SJCRH30 (cell line): ENCODE results near the gene THPO. TPM values are rescaled to one million over a fixed set of nuclear protein-coding genes. Genes with fewer than 3 reads are reported as not detected.

Experiments
- DNase-seq, 2 experiments: peaks; one replicate each; pipeline ENCODE4 v3.0.0-alpha.2; 2015 to 2020
- H3K27ac ChIP-seq: fragments of 250-450 bp; sonication (Bioruptor Pico); 2 replicates; pipeline ENCODE4 v1.5.1; 2020; ENCODE audit warnings: mild to moderate bottlenecking, moderate library complexity
- H3K27me3 ChIP-seq: fragments of 250-450 bp; sonication (Bioruptor Pico); 2 replicates; pipeline ENCODE4 v1.5.1; 2020; ENCODE audit warnings: mild to moderate bottlenecking, moderate library complexity
- H3K36me3 ChIP-seq: fragments of 250-450 bp; sonication (Bioruptor Pico); 2 replicates; pipeline ENCODE4 v1.5.1; 2020; ENCODE audit warnings: mild to moderate bottlenecking, moderate library complexity
- H3K4me1 ChIP-seq: fragments of 250-450 bp; sonication (Bioruptor Pico); 2 replicates; pipeline ENCODE4 v1.5.1; 2020; ENCODE audit warnings: mild to moderate bottlenecking, moderate library complexity
- H3K4me3 ChIP-seq: fragments of 250-450 bp; sonication (Bioruptor Pico); 2 replicates; pipeline ENCODE4 v1.5.1; 2020; ENCODE audit warnings: mild to moderate bottlenecking, moderate library complexity
- H3K9me3 ChIP-seq: fragments of 250-450 bp; sonication (Bioruptor Pico); replicated peaks from 2 replicates; pipeline ENCODE4 v1.5.1; 2020; ENCODE audit warnings: mild to moderate bottlenecking, moderate library complexity
- total RNA-seq: library from RNA; depleted of rRNA; stranded (reverse); fragments of >200 nt; shearing (Covaris generic); gene quantifications from 2 replicates; pipeline ENCODE4 v1.2.3, GENCODE V29; 2014; rRNA removed

Gene THPO
- total RNA-seq, 1 experiment from 2014 or later = 1.2 TPM

GRCh38 chr3:184327171-184327570 is 50.8 kb downstream of the THPO start:
- Histone ChIP-seq H3K27ac (no peak overlapping the region), H3K4me3 (no peak overlapping the region), H3K9me3 (no peaks in the 10 kb centered on the region), H3K27me3 (no peaks in the 10 kb centered on the region), H3K4me1 (no peaks in the 10 kb centered on the region), H3K36me3 (peaks cover 96% of the 10 kb centered on the region)
- DNase-seq = no peak

- Histone ChIP-seq H3K4me3 (no peak overlapping the region), H3K4me1 (no peaks in the 10 kb centered on the region), H3K27ac (no peak overlapping the region), H3K27me3 (no peaks in the 10 kb centered on the region), H3K36me3 (peaks cover 98% of the 10 kb centered on the region), H3K9me3 (no peaks in the 10 kb centered on the region)
- no peak for DNase-seq
Observed at GRCh38 chr3:184325715-184326369, 52.2 kb downstream of the THPO start.

- H3K36me3 ChIP-seq = peaks cover 98% of the 10 kb centered on the region
- DNase-seq = no peak
- no peaks in the 10 kb centered on the region for H3K27me3 ChIP-seq
- no peaks in the 10 kb centered on the region for H3K4me1 ChIP-seq
- H3K27ac ChIP-seq = no peak overlapping the region
- no peaks in the 10 kb centered on the region for H3K9me3 ChIP-seq
- H3K4me3 ChIP-seq = no peak overlapping the region
Observed at GRCh38 chr3:184325269-184325668, 52.7 kb downstream of the THPO start.

- H3K27me3 ChIP-seq = no peaks in the 10 kb centered on the region
- peaks cover 97% of the 10 kb centered on the region for H3K36me3 ChIP-seq
Observed at GRCh38 chr3:184323696-184324095, 54.3 kb downstream of the THPO start.

GRCh38 chr3:184322731-184323487 is 55.1 kb downstream of the THPO start:
- Histone ChIP-seq H3K4me3 (no peak overlapping the region), H3K27ac (no peak overlapping the region), H3K4me1 (no peaks in the 10 kb centered on the region; the same call in 1 of the 2 replicates), H3K27me3 (no peaks in the 10 kb centered on the region), H3K36me3 (peaks cover 98% of the 10 kb centered on the region), H3K9me3 (no peaks in the 10 kb centered on the region)
- DNase-seq = no peak

More at GRCh38 chr3:184323696-184324095, 54.3 kb downstream of the THPO start:
- no peak overlapping the region for H3K4me3 ChIP-seq
- H3K9me3 ChIP-seq = no peaks in the 10 kb centered on the region
- DNase-seq = no peak
- no peaks in the 10 kb centered on the region; the same call in 1 of the 2 replicates for H3K4me1 ChIP-seq
- H3K27ac ChIP-seq = no peak overlapping the region

Other genes with a start within 250 kb of the THPO start
- 42.6 and 43.0 TPM in 2 replicates for gene EIF2B5, start 242.8 kb downstream of the THPO start, total RNA-seq
- 38.5 and 43.7 TPM in 2 replicates for gene DVL3, start 222.8 kb downstream of the THPO start, total RNA-seq
- 194 and 196 TPM in 2 replicates for gene AP2M1, start 203.4 kb downstream of the THPO start, total RNA-seq
- gene ABCF3, start 192.0 kb downstream of the THPO start, total RNA-seq = 29.4 and 32.6 TPM in 2 replicates
- 0.51 and 1.0 TPM in 2 replicates for gene VWA5B2, start 148.6 kb downstream of the THPO start, total RNA-seq
- gene ALG3, start 129.2 kb downstream of the THPO start, total RNA-seq = 37.0 and 38.2 TPM in 2 replicates
- gene EEF1AKMT4, start 128.5 kb downstream of the THPO start, total RNA-seq = 5.4 and 5.5 TPM in 2 replicates
- 4.0 and 6.0 TPM in 2 replicates for gene CAMK2N2, start 116.7 kb downstream of the THPO start, total RNA-seq
- 0.08 TPM in 1 of 2 replicates, not detected in the other for gene ECE2, start 102.2 kb downstream of the THPO start, total RNA-seq
- 302 TPM in 2 replicates for gene PSMD2, start 79.0 kb downstream of the THPO start, total RNA-seq
- gene EIF4G1, start 63.6 kb downstream of the THPO start, total RNA-seq = 304 and 312 TPM in 2 replicates
- gene FAM131A, start 40.6 kb downstream of the THPO start, total RNA-seq = 4.8 and 5.9 TPM in 2 replicates
- gene CLCN2, start 16.6 kb downstream of the THPO start, total RNA-seq = 4.1 and 5.5 TPM in 2 replicates
- 86.8 and 91.6 TPM in 2 replicates for gene POLR2H, start 16.5 kb downstream of the THPO start, total RNA-seq
- 8.2 and 9.0 TPM in 2 replicates for gene CHRD, start 1.8 kb upstream of the THPO start, total RNA-seq
- gene EPHB3, start 183.6 kb upstream of the THPO start, total RNA-seq = 16.4 and 16.6 TPM in 2 replicates